Esophagus squamous epithelium (tissue), 5 donors: ENCODE data around the gene DERL3. TPM values are rescaled to one million over a fixed set of nuclear protein-coding genes. Genes with fewer than 3 reads are reported as not detected.

Experiments
- DNase-seq: peaks from one replicate; lab custom pipeline; 2025; lab: John Stamatoyannopoulos, UW
- H3K27ac ChIP-seq, 4 donors: fragments of 200-600 bp; sonication (generic); one replicate each; pipeline ENCODE4 v1.5.1; 2016 to 2019; ENCODE audit warnings: mild to moderate bottlenecking in 1 of 4
- H3K27me3 ChIP-seq, 4 donors: fragments of 200-600 bp; sonication (generic); 1 replicate in 3 of 4; 2 replicates in 1 of 4; pipeline versions ENCODE4 v1.5.1 to v1.6.0; 2017 to 2021; ENCODE audit warnings: antibody characterized with exemption in 1 of 4
- H3K36me3 ChIP-seq, 3 donors: fragments of 200-600 bp; sonication (generic); one replicate each; pipeline ENCODE4 v1.5.1; 2016 to 2019
- H3K4me1 ChIP-seq, 3 donors: fragments of 200-600 bp; sonication (generic); one replicate each; pipeline ENCODE4 v1.5.1; 2017 to 2019
- H3K4me3 ChIP-seq, 4 donors: fragments of 200-600 bp; sonication (generic); 1 replicate in 3 of 4; 2 replicates in 1 of 4; pipeline ENCODE4 v1.5.1; 2016 to 2019; ENCODE audit warnings: mild to moderate bottlenecking in 2 of 4, moderate library complexity in 1 of 4
- H3K9me3 ChIP-seq, 3 donors: fragments of 200-600 bp; sonication (generic); one replicate each; pipeline ENCODE4 v1.5.1; 2016 to 2019
- CTCF ChIP-seq, 6 experiments: fragments of 450-650 bp in 4 of 6; fragments of 200-600 bp in 2 of 6; sonication (generic) in 2 of 6; IDR thresholded peaks; one replicate each; pipeline ENCODE4 v1.5.1; 2016 to 2019; ENCODE audit warnings: antibody characterized with exemption in 6 of 6, mild to moderate bottlenecking in 4 of 6, moderate library complexity in 4 of 6
- POLR2A ChIP-seq, 4 donors: fragments of 450-650 bp; IDR thresholded peaks; one replicate each; pipeline ENCODE4 v1.6.1; 2017; ENCODE audit warnings: antibody characterized with exemption in 4 of 4, mild to moderate bottlenecking in 4 of 4, moderate library complexity in 3 of 4
- WGBS, 2 donors: methylation state at CpG; one replicate each; pipeline ENCODE4 v1.1.5; 2018; 5-methylcytosine and 5-hydroxymethylcytosine counted together
- intact Hi-C: fragments of 100-400 bp; cut with DNase I; formaldehyde crosslinking; loops from one replicate; pipeline ENCODE4 v1.15.0; 2022
- total RNA-seq, 4 donors: library from RNA; depleted of rRNA; stranded (reverse); fragments of >200 nt; gene quantifications; one replicate each; pipeline ENCODE4 v1.1.0, GENCODE V29; 2016
- donor health status: DM: yes; HTN: yes; CAD: no.

Gene DERL3
- total RNA-seq, 4 donors from 2014 or later, result 1.3 to 1.9 TPM; not detected in 2

- Histone ChIP-seq H3K4me3 (no peak overlapping the region), H3K36me3 (no peaks in the 10 kb centered on the region), H3K9me3 (no peaks in the 10 kb centered on the region), H3K27me3 (no peaks in the 10 kb centered on the region), H3K27ac (no peak overlapping the region), H3K4me1 (peaks cover 26 to 58% (median 34%) of the 10 kb centered on the region in 3 donors)
- 63% methylated on average over 4 of the region's 4 CpGs; no CpG with 5 or more reads in 1 of the 2 donors for WGBS, 2 donors
- TF ChIP-seq CTCF (IDR thresholded peaks at IDR 0.05) (no peak), POLR2A (IDR thresholded peaks at IDR 0.05) (no peak)
- intact Hi-C loops, result loop anchor here (10.0 kb wide), 1 partner anchor 308 kb away; no protein-coding TSS in a partner anchor
- DNase-seq, result no peak
These were observed 3.8 kb upstream of the DERL3 start for GRCh38 chr22:23842599-23842998.

- TF ChIP-seq CTCF (IDR thresholded peaks at IDR 0.05) (no peak), POLR2A (IDR thresholded peaks at IDR 0.05) (no peak)
- intact Hi-C loops, result loop anchor here (10.0 kb wide), 1 partner anchor 307 kb away; no protein-coding TSS in a partner anchor
- H3K36me3 ChIP-seq, result no peaks in the 10 kb centered on the region
- no peaks in the 10 kb centered on the region for H3K9me3 ChIP-seq
- DNase-seq, result no peak
- H3K27ac ChIP-seq, result no peak overlapping the region
- no peaks in the 10 kb centered on the region for H3K27me3 ChIP-seq
- WGBS, 2 donors, result 65 to 80% methylated on average over 7 to 10 of the region's 20 CpGs
- no peak overlapping the region for H3K4me3 ChIP-seq
- H3K4me1 ChIP-seq, result peaks cover 25 to 53% (median 33%) of the 10 kb centered on the region in 3 donors
These were observed 3.1 kb upstream of the DERL3 start for GRCh38 chr22:23841736-23842445.

- no peak for DNase-seq
- Histone ChIP-seq H3K9me3 (no peaks in the 10 kb centered on the region), H3K4me3 (no peak overlapping the region), H3K4me1 (peaks cover 19 to 47% (median 27%) of the 10 kb centered on the region in 3 donors), H3K36me3 (peaks cover 0 to 4% (median 0%) of the 10 kb centered on the region in 3 donors), H3K27ac (no peak overlapping the region), H3K27me3 (no peaks in the 10 kb centered on the region)
- intact Hi-C loops, result loop anchor here (10.0 kb wide), 1 partner anchor 306 kb away; no protein-coding TSS in a partner anchor
- no peak for TF ChIP-seq CTCF (IDR thresholded peaks at IDR 0.05)
- TF ChIP-seq POLR2A (IDR thresholded peaks at IDR 0.05), result no peak
- 70 to 82% methylated on average over 5 of the region's 5 CpGs for WGBS, 2 donors
These were observed 2.5 kb upstream of the DERL3 start for GRCh38 chr22:23841292-23841691.

GRCh38 chr22:23840026-23840425, 1.2 kb upstream of the DERL3 start:
- Histone ChIP-seq H3K4me3 (no peak overlapping the region), H3K4me1 (peaks cover 12 to 46% (median 17%) of the 10 kb centered on the region in 3 donors), H3K36me3 (peaks cover 0 to 16% (median 1%) of the 10 kb centered on the region in 3 donors), H3K9me3 (no peaks in the 10 kb centered on the region), H3K27ac (no peak overlapping the region), H3K27me3 (no peaks in the 10 kb centered on the region)
- DNase-seq, result no peak
- 82% methylated on average over 7 of the region's 7 CpGs for WGBS, 2 donors
- intact Hi-C loops, result loop anchor here (10.0 kb wide), 1 partner anchor 305 kb away; no protein-coding TSS in a partner anchor
- TF ChIP-seq POLR2A (IDR thresholded peaks at IDR 0.05) (no peak), CTCF (IDR thresholded peaks at IDR 0.05) (no peak)
